ENCODE measurements around the gene NIPAL3. TPM values are rescaled to one million over a fixed set of nuclear protein-coding genes. Genes with fewer than 3 reads are reported as not detected.

NIPAL3 gene
- total RNA-seq, 1 donor from 2014 or later, result 73.9 TPM

- H3K4me1 ChIP-seq, result no peaks in the 10 kb centered on the region
- H3K27ac ChIP-seq, result no peak overlapping the region
- no peaks in the 10 kb centered on the region for H3K9me3 ChIP-seq
- intact Hi-C loops (cut with DNase I), result no loop called here
- no peak overlapping the region for H3K4me3 ChIP-seq
- no peak for DNase-seq (ENCODE audit: low spot score in 2 of 2)
- no peaks in the 10 kb centered on the region for H3K36me3 ChIP-seq
- no peaks in the 10 kb centered on the region for H3K27me3 ChIP-seq
- no peak for TF ChIP-seq CTCF (IDR thresholded peaks at IDR 0.05)
These were observed 57.1 kb downstream of the NIPAL3 start for GRCh38 chr1:24472527-24473251.

DNA sequence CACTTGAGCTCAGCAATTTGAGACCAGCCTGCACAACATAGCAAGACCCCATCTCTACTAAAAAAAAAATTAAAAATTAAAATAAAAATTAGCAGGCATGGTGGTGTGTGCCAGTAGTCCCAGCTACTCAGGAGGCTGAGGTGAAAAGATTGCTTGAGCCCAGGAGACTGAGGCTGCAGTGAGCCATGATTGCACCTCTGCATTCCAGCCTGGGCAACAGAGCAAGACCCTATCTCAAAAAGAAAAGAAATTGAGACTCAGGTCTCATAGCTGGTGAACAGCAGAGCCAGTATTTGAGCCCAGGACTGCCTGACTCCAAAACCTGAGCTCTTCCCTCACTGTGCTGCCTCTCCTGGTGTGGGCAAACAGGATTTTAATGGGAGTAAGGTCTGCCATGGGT is 58.6 kb downstream of the NIPAL3 start:
- no peaks in the 10 kb centered on the region for H3K9me3 ChIP-seq
- intact Hi-C loops (cut with DNase I), result no loop called here
- no peaks in the 10 kb centered on the region for H3K27me3 ChIP-seq
- H3K4me3 ChIP-seq, result no peak overlapping the region
- no peak for DNase-seq (ENCODE audit: low spot score in 2 of 2)
- H3K36me3 ChIP-seq, result no peaks in the 10 kb centered on the region
- TF ChIP-seq CTCF (IDR thresholded peaks at IDR 0.05), result no peak
- H3K27ac ChIP-seq, result no peak overlapping the region
- no peaks in the 10 kb centered on the region for H3K4me1 ChIP-seq

- no peaks in the 10 kb centered on the region for H3K27me3 ChIP-seq
- H3K4me1 ChIP-seq, result no peaks in the 10 kb centered on the region
- no peak for DNase-seq (ENCODE audit: low spot score in 2 of 2)
- intact Hi-C loops (cut with DNase I), result no loop called here
- no peak for TF ChIP-seq CTCF (IDR thresholded peaks at IDR 0.05)
- no peak overlapping the region for H3K27ac ChIP-seq
- H3K4me3 ChIP-seq, result no peak overlapping the region
- no peaks in the 10 kb centered on the region for H3K9me3 ChIP-seq
- H3K36me3 ChIP-seq, result no peaks in the 10 kb centered on the region
These were observed 60.1 kb downstream of the NIPAL3 start for GRCh38 chr1:24475700-24476099.

DNA sequence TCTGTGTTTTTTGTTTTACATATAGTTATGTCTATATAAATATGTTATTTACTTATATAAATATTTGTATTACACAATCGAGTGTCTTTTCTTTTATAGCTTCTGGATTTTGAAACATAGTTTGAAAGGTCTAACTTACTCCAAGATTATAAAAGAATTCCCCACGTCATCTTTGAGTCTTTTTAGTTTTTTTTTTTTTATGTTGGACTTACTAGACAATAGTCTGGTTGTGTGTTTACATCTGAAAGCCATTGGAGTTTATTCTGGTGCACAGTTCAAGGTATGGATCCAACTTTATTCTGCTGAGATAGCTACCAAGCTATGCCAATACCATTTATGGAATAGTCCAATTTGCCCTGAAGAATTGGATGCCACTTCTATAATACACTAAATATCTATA is 61.0 kb downstream of the NIPAL3 start:
- TF ChIP-seq CTCF (IDR thresholded peaks at IDR 0.05), result no peak
- no peaks in the 10 kb centered on the region for H3K36me3 ChIP-seq
- intact Hi-C loops (cut with DNase I), result no loop called here
- no peak overlapping the region for H3K4me3 ChIP-seq
- H3K9me3 ChIP-seq, result no peaks in the 10 kb centered on the region
- no peaks in the 10 kb centered on the region for H3K4me1 ChIP-seq
- no peak for DNase-seq (ENCODE audit: low spot score in 2 of 2)
- no peaks in the 10 kb centered on the region for H3K27me3 ChIP-seq
- no peak overlapping the region for H3K27ac ChIP-seq

GRCh38 chr1:24477309-24477708 is 61.7 kb downstream of the NIPAL3 start:
- intact Hi-C loops (cut with DNase I), result no loop called here
- H3K4me1 ChIP-seq, result no peaks in the 10 kb centered on the region
- no peak for DNase-seq (ENCODE audit: low spot score in 2 of 2)
- no peaks in the 10 kb centered on the region for H3K36me3 ChIP-seq
- H3K4me3 ChIP-seq, result no peak overlapping the region
- no peaks in the 10 kb centered on the region for H3K27me3 ChIP-seq
- H3K27ac ChIP-seq, result no peak overlapping the region
- H3K9me3 ChIP-seq, result no peaks in the 10 kb centered on the region
- TF ChIP-seq CTCF (IDR thresholded peaks at IDR 0.05), result no peak

DNA sequence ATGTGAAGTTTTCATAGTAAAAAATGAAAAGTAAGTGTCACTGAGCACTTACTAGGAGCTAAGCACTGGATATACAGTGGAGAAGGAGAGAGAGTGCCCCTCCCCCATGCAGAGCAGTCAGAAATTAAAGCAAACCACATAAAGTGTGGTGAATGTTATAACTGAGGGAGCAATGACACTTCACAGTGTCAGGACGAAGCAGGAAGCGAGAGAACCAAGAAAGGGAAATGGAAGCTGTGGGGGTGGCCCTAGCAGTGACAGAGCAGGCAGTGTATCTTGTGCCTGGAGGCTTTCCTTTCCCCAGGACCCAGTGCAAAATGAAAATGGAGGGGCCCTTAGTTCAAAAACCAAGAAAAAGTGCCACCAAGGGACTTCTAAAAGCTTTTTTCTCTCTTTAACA is 65.5 kb downstream of the NIPAL3 start:
- Histone ChIP-seq H3K27ac (no peak overlapping the region), H3K4me3 (no peak overlapping the region), H3K4me1 (no peaks in the 10 kb centered on the region), H3K36me3 (no peaks in the 10 kb centered on the region), H3K27me3 (no peaks in the 10 kb centered on the region), H3K9me3 (no peaks in the 10 kb centered on the region)
- no peak for TF ChIP-seq CTCF (IDR thresholded peaks at IDR 0.05)
- intact Hi-C loops (cut with DNase I), result no loop called here
- DNase-seq (ENCODE audit: low spot score in 2 of 2), result no peak

All from ascending aorta (tissue), 2 donors.